Calu3 (cell line): ENCODE measurements around the gene ZNF358. TPM values are rescaled to one million over a fixed set of nuclear protein-coding genes. Genes with fewer than 3 reads are reported as not detected.

ENCODE experiments used
- BruUV-seq: library from RNA; stranded (reverse); fragments of 400-500 nt; replicated peaks from 2 replicates; lab custom pipeline; 2021; lab: Mats Ljungman, UMichigan
- CTCF ChIA-PET: fragments of 300-600 bp; sonication (Branson Sonifier 250); formaldehyde crosslinking; loops from one replicate; lab custom pipeline; 2022; ENCODE audit warnings: antibody characterized with exemption; lab: Charles Lee
- DNase-seq: peaks from one replicate; pipeline ENCODE4 v3.0.0; 2022
- H3K27ac Mint-ChIP-seq: one replicate; pipeline ENCODE4 v1.8.0; 2022; ENCODE audit warnings: mixed read lengths; ENCODE audit not compliant: unreplicated experiment
- H3K27me3 Mint-ChIP-seq: one replicate; pipeline ENCODE4 v1.8.0; 2022; ENCODE audit warnings: mixed read lengths; ENCODE audit not compliant: unreplicated experiment
- H3K36me3 Mint-ChIP-seq: one replicate; pipeline ENCODE4 v1.8.0; 2022; ENCODE audit warnings: mild to moderate bottlenecking, moderate library complexity, mixed read lengths; ENCODE audit not compliant: insufficient read depth, unreplicated experiment
- H3K4me1 Mint-ChIP-seq: one replicate; pipeline ENCODE4 v1.8.0; 2022; ENCODE audit warnings: mild to moderate bottlenecking, low read depth, mixed read lengths; ENCODE audit not compliant: unreplicated experiment
- H3K4me3 Mint-ChIP-seq: one replicate; pipeline ENCODE4 v1.8.0; 2022; ENCODE audit warnings: mild to moderate bottlenecking, low read depth, moderate library complexity, mixed read lengths; ENCODE audit not compliant: unreplicated experiment
- H3K9me3 Mint-ChIP-seq: one replicate; pipeline ENCODE4 v1.8.0; 2022; ENCODE audit warnings: low read depth, mixed read lengths; ENCODE audit not compliant: unreplicated experiment
- intact Hi-C: fragments of 100-400 bp; cut with micrococcal nuclease; formaldehyde crosslinking; loops from one replicate; pipeline ENCODE4 v1.10.0; 2022; ENCODE audit not compliant: unreplicated experiment
- total RNA-seq: library from RNA; stranded (reverse); gene quantifications from 2 replicates; pipeline ENCODE4 v1.2.3, GENCODE V29; 2022
- TF ChIP-seq, protein P1 (sequence below): fragments of 200-600 bp; IDR thresholded peaks from one replicate; pipeline ENCODE4 v1.8.0; 2022; ENCODE audit warnings: antibody characterized with exemption; ENCODE audit not compliant: unreplicated experiment

ZNF358 gene
- total RNA-seq, 1 experiment from 2014 or later: 23.8 TPM

DNA sequence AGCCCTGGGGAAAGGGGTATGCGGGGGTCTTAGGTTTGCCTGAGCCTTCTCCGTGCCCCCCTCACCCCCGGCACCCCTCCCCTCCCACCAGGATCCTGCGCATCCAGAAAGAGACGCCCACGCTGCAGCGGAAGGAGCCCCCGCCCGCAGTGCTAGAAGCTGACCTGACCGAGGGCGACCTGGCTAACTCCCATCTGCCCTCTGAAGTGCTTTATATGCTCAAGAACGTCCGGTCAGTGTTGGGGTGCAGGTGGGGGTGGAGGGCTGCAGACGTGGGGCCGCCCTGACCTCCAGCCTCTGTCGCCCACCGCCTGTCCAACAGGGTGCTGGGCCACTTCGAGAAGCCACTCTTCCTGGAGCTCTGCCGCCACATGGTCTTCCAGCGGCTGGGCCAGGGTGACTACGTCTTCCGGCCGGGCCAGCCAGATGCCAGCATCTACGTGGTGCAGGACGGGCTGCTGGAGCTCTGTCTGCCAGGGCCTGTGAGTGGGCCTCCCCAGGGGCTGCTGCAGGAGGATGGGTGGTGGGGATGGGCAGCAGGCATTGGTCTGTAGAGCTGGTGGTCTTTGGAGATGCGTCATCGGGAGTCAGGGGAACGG is 24.0 kb downstream of the ZNF358 start:
- Mint-ChIP-seq H3K36me3 (peaks cover 19% of the 10 kb centered on the region), H3K27ac (no peak overlapping the region), H3K4me3 (no peak overlapping the region), H3K4me1 (no peaks in the 10 kb centered on the region), H3K9me3 (no peaks in the 10 kb centered on the region), H3K27me3 (no peaks in the 10 kb centered on the region)
- TF ChIP-seq, protein P1, sequence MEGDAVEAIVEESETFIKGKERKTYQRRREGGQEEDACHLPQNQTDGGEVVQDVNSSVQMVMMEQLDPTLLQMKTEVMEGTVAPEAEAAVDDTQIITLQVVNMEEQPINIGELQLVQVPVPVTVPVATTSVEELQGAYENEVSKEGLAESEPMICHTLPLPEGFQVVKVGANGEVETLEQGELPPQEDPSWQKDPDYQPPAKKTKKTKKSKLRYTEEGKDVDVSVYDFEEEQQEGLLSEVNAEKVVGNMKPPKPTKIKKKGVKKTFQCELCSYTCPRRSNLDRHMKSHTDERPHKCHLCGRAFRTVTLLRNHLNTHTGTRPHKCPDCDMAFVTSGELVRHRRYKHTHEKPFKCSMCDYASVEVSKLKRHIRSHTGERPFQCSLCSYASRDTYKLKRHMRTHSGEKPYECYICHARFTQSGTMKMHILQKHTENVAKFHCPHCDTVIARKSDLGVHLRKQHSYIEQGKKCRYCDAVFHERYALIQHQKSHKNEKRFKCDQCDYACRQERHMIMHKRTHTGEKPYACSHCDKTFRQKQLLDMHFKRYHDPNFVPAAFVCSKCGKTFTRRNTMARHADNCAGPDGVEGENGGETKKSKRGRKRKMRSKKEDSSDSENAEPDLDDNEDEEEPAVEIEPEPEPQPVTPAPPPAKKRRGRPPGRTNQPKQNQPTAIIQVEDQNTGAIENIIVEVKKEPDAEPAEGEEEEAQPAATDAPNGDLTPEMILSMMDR: no peak
- CTCF ChIA-PET: no interaction called here
- intact Hi-C loops: no loop called here
- DNase-seq: no peak
- BruUV-seq: no TSS peak

DNA sequence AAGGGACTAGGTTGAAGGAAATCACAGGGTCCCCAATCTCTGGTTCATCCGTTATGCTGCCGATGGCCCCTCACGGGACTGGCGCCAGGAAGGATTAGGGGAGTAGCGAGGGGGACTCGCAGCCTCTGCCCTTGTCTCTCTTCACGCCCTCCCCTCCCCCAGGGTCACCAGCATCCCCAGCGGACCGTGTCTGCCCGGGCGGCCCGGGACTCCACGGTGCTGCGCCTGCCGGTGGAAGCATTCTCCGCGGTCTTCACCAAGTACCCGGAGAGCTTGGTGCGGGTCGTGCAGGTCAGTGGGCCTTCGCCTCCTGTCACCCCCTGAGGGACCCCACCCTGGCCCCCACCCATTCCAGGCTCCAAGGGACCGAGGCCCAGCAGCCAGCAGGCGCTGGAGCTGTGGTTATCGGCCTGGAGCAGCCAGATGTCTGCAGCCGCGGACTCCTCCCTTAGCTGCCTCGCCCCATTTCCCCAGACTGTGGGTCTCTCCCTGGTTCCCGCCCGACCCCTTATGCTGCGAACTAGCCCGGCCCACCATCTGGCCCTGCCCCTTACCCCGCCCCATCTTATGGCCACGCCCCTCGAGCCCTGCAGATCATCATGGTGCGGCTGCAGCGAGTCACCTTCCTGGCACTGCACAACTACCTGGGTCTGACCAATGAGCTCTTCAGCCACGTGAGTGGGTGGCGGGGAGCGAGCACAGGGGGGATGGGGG is 25.0 kb downstream of the ZNF358 start:
- no peak overlapping the region for H3K4me3 Mint-ChIP-seq
- CTCF ChIA-PET: interaction anchor here (0.6 kb wide), 1 partner anchor 264 kb away, joined by 5 read pairs; no protein-coding TSS in a partner anchor
- H3K9me3 Mint-ChIP-seq: no peaks in the 10 kb centered on the region
- peaks cover 9% of the 10 kb centered on the region for H3K36me3 Mint-ChIP-seq
- BruUV-seq: no TSS peak
- TF ChIP-seq, protein P1: no peak
- no peaks in the 10 kb centered on the region for H3K27me3 Mint-ChIP-seq
- no peak overlapping the region for H3K27ac Mint-ChIP-seq
- H3K4me1 Mint-ChIP-seq: no peaks in the 10 kb centered on the region
- intact Hi-C loops: no loop called here
- no peak for DNase-seq

DNA sequence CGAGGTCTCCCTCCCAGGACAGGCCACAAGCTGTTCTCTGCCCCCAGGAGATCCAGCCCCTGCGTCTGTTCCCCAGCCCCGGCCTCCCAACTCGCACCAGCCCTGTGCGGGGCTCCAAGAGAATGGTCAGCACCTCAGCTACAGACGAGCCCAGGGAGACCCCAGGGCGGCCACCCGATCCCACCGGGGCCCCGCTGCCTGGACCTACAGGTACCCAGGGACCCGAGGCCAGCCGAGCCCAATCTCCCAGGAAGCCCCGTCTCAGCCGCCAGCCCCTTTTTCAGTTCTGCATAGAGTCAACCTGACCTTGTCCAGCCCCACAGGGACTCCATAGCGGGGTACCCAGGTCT is 25.5 kb downstream of the ZNF358 start:
- no peak overlapping the region for H3K4me3 Mint-ChIP-seq
- BruUV-seq: no TSS peak
- no peak for DNase-seq
- no peak overlapping the region for H3K27ac Mint-ChIP-seq
- H3K27me3 Mint-ChIP-seq: no peaks in the 10 kb centered on the region
- no peaks in the 10 kb centered on the region for H3K4me1 Mint-ChIP-seq
- TF ChIP-seq, protein P1: no peak
- intact Hi-C loops: no loop called here
- no peaks in the 10 kb centered on the region for H3K9me3 Mint-ChIP-seq
- CTCF ChIA-PET: interaction anchor here (0.6 kb wide), 1 partner anchor 263 kb away, joined by 5 read pairs; no protein-coding TSS in a partner anchor
- H3K36me3 Mint-ChIP-seq: peaks cover 4% of the 10 kb centered on the region

DNA sequence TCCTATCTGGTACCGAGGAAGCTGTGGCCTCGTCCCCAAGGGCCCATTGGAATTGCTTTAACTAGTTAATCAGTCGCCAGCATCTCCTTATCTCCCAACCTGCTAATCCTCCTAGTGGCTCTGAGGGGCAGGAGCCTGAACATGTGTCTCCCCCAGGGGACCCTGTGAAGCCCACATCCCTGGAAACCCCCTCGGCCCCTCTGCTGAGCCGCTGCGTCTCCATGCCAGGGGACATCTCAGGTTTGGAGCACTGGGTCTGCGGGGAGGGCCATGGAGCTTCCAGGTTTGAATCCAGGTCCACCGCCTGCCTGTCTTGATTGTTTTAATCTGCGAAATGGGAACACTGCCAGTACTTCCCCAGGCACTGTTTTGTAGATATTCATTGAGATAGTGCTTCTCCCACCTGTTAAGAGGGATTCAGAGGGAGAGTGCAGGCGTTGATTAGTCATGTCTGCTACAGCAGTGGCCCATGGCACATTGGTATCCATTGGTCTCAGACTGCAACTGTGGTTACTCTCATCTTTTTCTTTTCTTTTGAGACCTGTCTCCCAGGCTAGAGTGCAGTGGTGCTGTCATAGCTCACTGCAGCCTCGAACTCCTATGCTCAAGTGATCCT is 26.0 kb downstream of the ZNF358 start:
- Mint-ChIP-seq H3K9me3 (no peaks in the 10 kb centered on the region), H3K36me3 (no peaks in the 10 kb centered on the region), H3K4me1 (no peaks in the 10 kb centered on the region), H3K27me3 (no peaks in the 10 kb centered on the region), H3K27ac (no peak overlapping the region), H3K4me3 (no peak overlapping the region)
- DNase-seq: no peak
- intact Hi-C loops: no loop called here
- no TSS peak for BruUV-seq
- TF ChIP-seq, protein P1: no peak
- CTCF ChIA-PET: interaction anchor here (0.6 kb wide), 1 partner anchor 263 kb away, joined by 5 read pairs; no protein-coding TSS in a partner anchor
